LNCAP (cell line): ENCODE measurements around the gene PDZD8.

Source experiments
- TF ChIP-seq, protein P1 (sequence below): fragments of 450-650 bp; IDR thresholded peaks from 2 replicates; pipeline ENCODE4 v1.5.1; 2017; ENCODE audit warnings: mild to moderate bottlenecking

The PDZD8 gene

DNA sequence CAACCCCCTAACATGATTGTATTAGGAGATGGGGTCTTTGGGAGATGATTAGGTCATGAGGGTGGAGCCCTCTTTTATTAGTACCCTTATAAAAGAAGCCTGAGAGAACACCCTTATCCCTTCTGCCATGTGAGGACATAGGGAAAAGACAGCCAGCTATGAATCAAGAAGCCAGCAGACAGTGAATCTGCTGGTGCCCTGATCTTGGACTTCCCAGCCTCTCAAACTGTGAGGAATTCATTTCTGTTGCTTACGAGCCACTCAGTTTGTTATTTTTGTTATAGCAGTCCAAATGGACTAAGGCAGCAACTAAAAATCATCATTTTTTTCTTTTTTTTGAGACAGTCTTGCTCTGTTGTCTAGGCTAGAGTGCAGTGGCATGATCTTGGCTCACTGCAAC lies 74.6 kb downstream of the PDZD8 start:
- TF ChIP-seq, protein P1, sequence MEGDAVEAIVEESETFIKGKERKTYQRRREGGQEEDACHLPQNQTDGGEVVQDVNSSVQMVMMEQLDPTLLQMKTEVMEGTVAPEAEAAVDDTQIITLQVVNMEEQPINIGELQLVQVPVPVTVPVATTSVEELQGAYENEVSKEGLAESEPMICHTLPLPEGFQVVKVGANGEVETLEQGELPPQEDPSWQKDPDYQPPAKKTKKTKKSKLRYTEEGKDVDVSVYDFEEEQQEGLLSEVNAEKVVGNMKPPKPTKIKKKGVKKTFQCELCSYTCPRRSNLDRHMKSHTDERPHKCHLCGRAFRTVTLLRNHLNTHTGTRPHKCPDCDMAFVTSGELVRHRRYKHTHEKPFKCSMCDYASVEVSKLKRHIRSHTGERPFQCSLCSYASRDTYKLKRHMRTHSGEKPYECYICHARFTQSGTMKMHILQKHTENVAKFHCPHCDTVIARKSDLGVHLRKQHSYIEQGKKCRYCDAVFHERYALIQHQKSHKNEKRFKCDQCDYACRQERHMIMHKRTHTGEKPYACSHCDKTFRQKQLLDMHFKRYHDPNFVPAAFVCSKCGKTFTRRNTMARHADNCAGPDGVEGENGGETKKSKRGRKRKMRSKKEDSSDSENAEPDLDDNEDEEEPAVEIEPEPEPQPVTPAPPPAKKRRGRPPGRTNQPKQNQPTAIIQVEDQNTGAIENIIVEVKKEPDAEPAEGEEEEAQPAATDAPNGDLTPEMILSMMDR, result no peak

DNA sequence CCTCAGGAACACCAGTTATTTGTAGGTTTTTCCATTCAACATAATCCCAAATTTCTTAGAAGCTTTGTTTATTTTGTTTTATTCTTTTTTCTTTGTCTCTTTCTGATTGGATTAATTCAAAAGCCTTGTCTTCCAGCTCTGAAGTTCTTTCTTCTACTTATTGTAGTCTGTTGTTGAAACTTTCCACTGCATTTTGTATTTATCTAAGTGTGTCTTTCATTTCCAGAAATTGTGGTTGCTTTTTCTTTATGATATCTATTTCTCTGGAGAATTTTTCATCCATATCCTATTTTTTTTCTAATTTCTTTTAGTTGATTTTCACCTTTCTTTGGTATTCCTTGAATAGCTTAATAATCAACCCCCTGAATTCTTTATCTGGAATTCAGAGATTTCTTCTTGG lies 75.8 kb downstream of the PDZD8 start:
- TF ChIP-seq, protein P1, result no peak

DNA sequence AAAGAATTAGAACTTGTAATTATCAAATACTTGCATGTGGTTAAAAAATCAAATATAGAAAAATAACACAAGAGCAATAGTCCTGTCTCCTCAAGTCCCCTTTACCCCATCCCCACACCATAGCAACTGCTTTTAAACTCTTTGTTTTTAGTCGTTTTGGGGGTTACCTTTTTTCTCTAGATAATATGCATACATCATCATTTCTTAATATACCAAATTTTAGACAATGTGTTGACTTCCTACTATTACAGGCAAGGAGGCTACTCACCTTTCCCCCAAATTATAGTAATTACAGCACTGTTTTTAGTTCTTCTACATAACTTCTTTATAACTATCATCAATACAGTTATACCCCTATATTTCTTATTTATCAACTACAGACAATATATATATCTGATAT lies 77.0 kb downstream of the PDZD8 start:
- TF ChIP-seq, protein P1, result no peak

DNA sequence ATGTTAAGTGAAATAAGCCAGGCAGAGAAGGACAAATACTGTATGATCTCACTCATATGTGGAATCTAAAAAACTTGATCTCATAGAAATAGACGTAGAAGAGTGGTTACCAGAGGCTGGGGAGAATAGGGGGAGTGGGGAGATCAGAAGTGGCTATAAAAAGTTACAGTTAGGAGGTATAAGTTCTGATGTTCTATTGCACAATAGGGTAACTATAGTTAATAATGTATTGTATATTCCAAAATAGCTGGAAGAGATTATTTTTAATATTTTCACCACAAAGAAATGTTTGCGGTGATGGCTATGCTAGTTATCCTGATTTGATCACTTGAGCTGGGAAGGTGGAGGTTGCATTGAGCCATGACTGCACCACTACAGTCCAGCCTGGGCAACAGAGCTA lies 80.5 kb downstream of the PDZD8 start:
- TF ChIP-seq, protein P1, result no peak

DNA sequence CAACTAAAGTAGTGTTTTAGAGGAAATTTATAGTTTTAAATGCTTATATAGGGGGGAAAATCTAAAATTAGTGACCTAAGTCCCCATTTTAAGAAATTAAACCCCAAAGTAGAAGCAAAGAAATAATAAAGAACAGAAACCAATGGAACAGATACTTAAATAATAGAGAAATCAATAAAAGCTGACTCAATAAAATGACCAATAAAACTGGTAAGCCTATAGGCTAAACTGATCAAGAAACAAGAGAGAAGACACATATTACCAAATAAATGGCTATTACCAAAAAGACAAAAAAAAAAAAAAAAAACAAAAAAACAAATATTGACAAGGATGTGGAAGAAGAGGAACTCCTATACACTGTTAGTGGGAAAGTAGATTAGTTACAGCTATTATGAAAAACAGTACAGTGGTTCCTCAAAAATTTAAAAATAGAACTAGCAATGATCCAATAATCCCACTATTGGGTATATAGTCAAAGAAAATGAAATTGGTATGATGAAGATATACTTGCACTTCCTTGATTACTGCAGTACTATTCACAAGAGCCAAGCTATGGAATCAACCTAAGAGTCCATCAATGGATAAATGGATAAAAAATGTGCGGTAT lies 81.1 kb downstream of the PDZD8 start:
- TF ChIP-seq, protein P1, result no peak

DNA sequence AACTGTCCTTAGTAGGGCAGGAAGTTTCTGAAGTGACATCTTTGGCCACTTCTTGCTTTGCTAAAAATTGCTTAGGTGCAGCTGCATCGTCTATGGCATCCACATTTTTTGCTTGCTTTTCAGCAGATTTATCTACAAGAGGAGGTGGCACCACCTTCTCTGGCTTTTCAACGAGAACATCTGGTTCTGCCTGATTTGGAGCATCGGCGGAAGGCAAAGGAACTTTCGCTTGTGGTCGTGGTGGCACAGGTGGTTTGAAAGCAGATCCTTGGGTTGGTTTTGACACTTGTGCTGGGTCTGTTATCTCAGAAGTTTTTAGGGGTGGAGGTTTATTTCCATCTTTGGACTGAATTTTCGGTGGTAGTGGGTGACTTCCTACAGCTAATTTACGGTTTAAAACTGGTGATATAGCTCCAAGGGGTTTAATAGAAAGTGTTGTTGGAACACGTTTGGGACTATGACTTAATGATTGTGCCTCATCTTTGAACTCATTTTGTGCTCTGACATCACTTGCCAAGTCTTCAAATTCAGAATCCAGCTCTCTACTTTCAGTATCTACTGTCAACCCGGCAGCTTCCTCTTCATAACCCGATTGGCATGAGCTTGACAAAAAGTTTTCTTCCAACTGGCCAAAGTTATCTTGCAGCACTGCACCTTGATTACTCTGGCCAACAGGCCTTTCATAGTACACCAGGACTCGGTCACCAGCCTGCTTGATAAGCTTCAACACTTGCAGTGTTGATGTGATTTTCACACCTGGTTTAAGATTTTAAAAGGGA lies 90.3 kb downstream of the PDZD8 start:
- TF ChIP-seq, protein P1, result no peak

DNA sequence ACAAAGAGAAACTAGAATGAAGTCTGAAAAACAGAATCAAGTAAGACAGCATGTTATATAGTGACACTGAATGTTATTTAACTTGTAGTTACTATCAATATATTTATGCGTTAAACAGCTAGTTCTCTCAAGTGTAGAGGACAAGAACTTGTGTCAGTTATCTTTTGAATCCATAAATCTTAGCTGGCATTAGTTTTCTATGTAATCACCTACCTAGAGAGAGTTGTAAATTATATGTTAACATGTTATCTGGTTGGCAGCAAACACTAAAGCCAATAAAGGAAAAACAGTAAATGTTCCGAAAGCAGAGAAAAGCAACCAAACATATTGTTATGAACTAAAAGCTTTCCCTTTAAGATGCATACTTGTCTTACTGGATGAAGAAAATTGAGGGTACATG lies 97.6 kb downstream of the PDZD8 start:
- TF ChIP-seq, protein P1, result no peak
